T-helper 2 cell treated with Interferon-gamma antibody and Interleukin-4, amounts not matched to agents 100 ng/mL and 5 ng/mL, for 36 hours (primary cell): Measurements from ENCODE around the gene C10orf143. TPM values are rescaled to one million over a fixed set of nuclear protein-coding genes. Genes with fewer than 3 reads are reported as not detected.
"Not testable (repeated sequence)": the region's sequence is repeated elsewhere in the genome, so short reads cannot be mapped to it uniquely, and the experiment has no call there.

Experiments
- intact Hi-C: fragments of 100-400 bp; cut with micrococcal nuclease; formaldehyde crosslinking; loops from one replicate; pipeline ENCODE4 v1.15.1; 2023
- total RNA-seq: library from RNA; stranded (reverse); gene quantifications from 2 replicates; pipeline ENCODE4 v1.2.3, GENCODE V29; 2022

Gene C10orf143
- total RNA-seq, result 3.9 and 4.9 TPM in 2 replicates

DNA sequence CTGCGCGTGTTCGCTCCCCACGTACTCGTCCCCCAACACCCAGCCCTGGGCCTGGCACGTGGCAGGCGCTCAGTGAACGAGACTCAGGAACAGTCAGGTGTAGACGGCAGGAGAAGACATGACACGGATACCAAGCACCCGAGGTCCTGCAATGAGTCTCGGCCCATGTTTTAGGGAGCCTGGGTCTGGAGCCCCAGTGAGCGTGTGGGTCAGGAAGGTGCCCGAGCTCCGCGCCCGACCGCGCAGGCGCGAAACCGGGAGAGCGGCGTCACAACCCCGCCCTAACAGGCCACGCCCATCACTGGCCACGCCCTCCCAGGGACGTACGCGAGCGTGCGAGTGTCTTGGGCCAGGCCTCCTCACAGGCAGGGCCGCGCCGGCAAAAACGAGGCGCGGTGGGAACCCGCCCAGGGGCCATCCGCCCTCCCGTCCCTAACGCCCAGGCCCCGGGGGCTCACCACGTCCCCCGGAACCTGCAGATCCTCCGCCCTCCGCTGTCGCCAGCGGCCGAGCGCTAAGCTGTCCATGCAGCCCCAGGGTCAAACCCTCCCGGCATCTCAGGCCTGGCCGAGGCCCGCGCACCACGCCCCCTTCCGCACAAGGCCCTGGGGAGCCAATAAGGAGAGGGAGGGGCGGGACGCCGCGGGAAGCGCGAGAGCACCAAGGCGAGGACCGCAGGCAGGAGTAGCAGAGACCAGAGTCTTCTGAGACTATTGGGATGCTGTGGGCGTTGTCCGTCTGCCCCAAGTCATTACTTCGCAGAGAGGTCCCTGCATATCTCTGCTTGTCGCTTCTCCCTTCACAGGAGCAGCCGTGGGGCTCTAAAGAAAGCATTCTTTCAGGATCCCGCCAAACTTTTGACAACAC, at the start of gene C10orf143:
C10orf143 (minus strand) TSS at position 585 of the 867 bp plus-strand sequence; CDS start at position 527, 58 bp downstream.
- intact Hi-C loops, result loop anchor here (1.0 to 5.0 kb wide), 9 partner anchors 17 to 1792 kb away; partner anchors contain the start of genes EBF3, GLRX3 and PPP2R2D

DNA sequence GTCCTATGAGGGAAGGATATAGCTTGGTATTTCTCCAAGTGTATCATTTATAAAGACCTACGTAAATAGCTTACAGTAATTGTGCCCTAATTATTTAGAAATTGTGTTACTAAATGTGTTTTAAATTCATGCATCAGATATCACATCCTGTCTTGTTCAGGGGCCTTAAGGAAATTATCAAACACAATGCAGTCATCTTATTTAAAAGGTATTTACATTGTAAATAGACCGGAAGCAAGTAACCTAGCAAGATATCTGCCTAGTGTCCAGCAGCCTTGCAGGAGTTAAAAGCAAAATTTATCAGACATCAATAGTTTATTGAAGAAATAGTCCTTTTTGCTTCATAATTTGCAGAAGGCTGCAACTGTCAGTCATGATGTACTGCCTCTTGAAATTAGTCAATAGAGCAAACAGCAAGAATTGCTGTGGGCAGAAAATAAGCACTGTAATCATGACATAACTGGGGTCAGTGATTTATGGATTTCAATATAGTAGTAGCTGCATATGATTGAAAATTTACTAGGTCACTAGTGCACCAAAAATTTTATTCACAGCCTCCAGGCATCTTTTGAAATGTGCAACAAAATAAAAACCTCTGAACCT, 48.7 kb upstream of the C10orf143 start:
- intact Hi-C loops, result no loop called here

DNA sequence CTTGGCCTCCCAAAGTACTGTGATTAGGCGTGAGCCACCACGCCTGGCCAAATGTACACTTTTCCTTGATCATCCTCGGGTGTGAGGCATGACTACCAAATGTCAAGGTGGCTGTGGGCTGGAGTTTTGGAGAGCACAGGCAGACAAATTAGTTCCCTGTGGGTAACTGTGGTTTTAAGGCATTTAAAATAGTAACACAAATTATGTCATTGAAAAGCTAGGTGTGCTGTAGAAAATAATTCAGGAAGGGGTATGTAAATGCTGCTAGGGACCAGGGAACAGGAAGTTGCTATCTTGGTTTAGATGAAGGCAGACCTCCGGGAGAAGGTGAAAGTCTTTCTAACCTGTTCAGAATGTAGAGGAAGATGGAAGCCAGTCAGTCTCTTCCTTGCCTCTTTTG, 35.4 kb upstream of the C10orf143 start:
- intact Hi-C loops, result no loop called here

DNA sequence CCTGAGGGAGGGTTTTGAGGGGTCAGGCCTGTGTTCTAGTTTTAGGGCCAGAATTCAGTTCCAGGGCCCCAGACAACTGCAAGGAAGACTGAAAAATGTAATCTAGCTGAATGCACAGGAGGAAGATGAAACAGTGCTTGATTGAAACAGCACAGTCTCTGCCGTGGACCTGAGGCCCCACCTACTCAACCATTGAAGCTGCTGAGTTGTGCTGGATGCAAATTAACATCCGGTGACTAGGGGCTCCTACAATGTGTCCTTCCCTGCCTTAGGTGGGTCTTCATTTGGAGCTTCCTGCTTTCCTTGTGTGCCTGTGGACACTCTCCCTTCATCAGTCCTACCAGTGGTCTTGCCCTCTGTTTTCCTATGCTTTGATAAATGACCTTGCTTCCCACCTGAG, 31.2 kb upstream of the C10orf143 start:
- intact Hi-C loops, result no loop called here

DNA sequence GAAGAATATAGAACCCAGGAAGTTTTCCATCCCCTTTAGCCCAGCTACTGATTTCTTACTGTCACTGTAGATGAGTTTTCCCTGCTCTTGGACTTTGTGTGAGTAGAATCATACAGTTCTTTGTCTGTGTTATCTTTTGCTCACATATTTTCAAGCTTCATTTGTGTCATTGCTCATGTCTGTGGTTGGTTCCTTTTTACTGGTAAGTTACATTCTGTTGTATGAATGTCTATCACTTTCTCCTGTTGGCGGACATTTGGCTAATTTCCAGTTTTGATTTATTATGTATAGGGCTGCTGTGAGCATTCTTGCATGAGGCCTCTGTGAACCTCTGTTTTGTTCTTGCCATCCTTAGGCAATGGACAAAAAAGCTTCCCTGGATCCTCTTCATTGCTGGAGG, 30.8 kb upstream of the C10orf143 start:
- intact Hi-C loops, result no loop called here

DNA sequence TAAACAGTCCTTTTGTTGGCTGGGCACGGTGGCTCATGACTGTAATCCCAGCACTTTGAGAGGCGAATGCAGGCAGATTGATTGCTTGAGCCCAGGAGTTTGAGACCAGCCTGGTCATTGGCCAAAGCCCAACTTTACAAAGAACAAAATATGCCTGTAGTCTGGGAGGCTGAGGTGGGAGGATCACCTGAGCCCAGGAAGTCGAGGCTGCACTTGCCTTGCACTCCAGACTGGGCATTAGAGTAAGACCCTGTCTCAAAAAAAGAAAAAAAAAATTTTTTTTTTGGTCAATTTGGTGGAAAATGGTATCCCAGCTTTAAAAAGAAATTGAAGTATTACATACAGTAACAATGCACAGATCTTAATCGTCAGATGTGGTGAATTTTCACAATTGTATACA, 30.4 kb upstream of the C10orf143 start:
- intact Hi-C loops, result no loop called here

DNA sequence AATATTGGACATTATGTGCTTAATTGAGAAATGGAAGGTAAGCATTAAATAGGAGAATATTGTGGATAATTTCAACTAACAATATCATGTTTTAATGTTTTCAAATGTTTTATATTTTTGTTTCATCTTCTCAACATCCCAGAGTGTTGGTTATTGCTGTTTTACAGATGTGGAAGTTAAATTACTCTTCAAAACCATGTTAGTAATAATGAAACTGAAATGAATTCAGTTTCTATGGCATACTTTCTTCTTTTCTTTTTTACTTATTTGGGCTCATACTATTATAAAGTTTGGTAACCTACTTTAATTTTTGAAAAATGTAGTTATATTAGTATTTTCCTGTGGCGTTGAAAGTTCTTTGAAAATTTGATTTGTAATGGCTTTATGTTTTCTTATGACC, 29.8 kb upstream of the C10orf143 start:
- intact Hi-C loops, result loop anchor here (1.0 kb wide), 1 partner anchor 31 kb away; no protein-coding TSS in a partner anchor

DNA sequence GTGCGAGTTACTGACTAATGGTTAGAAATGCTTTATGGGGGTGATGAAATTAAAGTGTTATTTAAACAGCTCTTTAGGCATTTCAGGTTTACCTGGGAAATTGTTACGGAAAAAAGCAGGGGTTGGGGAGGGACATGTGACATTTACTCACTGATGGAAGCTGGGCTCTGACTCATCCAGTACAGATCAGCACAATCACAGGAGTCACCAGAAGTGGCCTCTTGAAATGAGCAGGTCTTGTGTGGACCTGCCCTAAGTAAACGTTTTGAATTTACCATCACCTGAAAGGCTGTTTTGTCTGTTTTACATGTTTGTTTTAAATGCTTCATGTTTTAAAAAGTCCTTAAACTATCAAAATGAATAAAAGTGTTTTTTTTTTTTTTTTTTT, 27.8 kb upstream of the C10orf143 start:
- intact Hi-C loops, result no loop called here

DNA sequence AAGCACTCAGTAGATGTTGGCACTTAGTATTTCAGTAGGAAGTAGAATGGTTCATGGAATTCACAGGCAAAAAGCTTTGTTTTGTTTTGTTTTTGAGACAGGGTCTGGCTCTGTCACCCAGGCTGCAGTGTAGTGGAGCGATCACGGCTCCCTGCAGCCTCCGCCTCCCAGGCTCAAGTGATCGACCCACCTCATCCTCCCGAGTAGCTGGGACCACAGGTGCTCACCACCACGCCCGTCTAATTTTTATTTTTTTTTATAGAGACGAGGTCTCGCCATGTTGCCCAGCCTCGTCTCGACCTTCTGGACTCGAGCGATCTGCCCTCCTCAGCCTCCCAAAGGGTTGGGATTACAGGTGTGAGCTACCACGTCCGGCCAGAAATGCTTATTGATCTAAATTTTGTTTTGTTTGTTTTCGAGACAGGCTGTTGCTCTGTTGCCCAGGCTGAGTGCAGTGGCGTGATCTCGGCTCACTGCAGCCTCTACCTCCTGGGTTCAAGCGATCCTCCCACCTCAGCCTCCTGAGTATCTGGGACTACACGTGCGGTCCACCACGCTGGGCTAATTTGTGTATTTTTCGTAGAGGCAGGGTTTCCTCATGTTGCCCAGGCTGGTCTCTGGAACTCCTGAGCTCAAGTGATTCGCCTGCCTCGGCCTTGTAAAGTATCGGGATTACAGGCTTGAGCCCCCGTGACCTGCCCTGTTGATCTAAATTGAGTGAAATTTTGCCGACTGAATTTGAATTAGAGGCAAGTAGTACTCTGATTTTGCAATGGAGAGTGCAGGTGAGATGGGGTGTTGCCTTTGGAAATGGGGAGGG, 27.2 kb upstream of the C10orf143 start:
- intact Hi-C loops, result loop anchor here (2.0 kb wide), 3 partner anchors 33 to 1103 kb away; no protein-coding TSS in a partner anchor

DNA sequence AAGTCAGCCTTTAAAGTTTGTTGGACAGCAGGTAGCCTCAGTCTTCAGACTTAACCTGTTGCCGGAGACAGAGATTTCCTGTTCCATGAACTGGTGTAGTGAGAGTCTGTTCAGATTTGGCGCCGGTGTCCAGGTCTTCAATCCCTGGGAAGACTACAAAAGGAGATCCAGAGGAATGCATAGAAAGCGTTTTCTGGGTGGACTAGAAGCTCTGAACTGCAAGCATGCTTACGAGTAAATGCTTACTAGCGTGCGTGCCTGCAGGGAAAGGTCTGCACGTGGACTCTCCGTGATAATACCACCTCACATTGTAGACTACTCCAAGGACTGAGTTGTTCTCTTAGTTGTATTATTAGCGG, 26.4 kb upstream of the C10orf143 start:
- intact Hi-C loops, result loop anchor here (2.0 kb wide), 3 partner anchors 34 to 1102 kb away; no protein-coding TSS in a partner anchor

DNA sequence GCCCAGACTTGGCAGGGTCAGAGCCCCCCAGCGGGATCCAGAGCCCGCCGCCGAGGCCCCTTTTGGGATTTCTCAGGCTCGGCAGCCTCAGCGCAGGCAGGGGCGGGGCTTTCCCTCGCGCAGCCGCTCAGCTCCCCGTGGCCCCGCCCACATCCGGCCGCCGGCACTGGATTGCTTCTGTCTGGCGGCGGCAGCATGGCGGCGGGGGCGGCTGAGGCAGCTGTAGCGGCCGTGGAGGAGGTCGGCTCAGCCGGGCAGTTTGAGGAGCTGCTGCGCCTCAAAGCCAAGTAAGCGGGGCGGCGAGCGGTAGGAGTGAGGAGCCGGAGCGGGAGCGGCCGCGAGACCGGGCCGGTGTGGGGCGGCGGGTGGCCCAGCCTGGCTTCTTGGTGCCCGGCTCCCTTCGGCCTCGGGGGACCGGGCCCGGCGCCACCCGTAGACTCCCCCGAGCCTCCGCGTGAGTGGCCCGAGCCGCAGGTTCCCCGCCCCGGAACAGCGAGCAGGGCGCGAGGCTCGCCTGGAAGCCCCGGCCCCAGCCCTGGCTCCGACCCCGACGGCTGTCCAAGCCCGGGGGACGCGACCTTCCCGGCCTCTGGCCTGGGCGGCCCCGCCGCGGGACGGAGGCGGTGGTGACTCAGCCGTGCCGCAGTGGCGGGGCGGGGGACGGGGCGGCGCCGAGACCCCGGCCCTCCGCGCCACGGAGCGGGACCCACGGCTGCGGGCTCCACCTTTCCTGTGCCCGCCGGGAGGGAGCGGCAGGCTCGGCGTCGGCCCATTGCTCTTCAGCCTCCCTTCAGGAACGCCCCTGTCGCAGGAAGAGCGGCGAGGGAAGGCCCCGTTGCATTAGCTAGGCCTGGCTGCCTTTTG, 25.8 kb upstream of the C10orf143 start, which contains the start of gene GLRX3:
GLRX3 (plus strand) TSS at position 166 of the 864 bp plus-strand sequence; CDS start at position 196, 30 bp downstream.
- intact Hi-C loops, result loop anchor here (1.0 to 2.0 kb wide), 4 partner anchors 25 to 1102 kb away; no protein-coding TSS in a partner anchor

DNA sequence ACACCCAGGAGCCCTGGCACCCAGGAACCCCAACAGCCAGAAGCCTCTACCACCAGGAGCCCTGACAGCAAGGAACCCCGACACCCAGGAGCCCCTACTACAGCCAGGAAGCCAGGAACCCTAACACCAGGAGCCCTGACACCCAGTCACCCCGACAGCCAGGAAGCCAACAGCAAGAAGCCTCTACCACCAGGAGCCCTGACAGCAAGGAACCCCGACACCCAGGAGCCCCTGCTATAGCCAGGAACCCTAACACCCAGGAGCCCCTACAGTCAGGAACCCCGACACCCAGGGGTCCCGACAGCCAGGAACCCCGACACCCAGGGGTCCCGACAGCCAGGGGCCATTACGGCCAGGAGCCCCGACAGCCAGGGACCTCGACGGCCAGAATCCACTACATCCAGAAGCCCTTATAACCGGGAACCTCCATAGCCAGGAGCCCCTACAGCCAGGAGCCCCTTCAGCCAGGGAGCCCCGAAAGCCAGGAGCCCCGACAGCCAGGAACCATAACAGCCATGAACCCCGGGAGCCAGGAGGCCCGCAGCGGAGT, 25.1 kb upstream of the C10orf143 start:
- intact Hi-C loops, result loop anchor here (1.0 to 2.0 kb wide), 4 partner anchors 24 to 1101 kb away; no protein-coding TSS in a partner anchor

DNA sequence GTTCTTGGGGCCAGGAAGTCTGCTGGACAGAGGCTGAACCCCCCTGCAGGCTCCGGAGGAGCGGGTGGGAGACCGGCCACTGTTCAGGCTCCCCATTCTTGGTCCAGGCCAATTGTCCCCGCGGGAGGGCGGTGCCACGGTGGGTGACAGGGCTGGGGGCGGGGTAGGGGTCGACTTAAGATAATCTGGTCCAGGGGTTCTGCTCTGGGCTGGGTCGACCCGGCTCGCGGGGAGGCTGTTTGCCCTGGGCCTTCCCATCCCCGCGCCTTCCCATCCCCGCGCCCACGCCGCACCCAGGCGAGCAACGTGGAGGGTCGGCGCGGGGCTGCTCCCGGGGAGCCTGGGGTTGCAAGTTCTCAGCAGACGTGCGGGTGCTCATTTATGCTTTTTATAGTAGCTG, 18.3 kb upstream of the C10orf143 start:
- intact Hi-C loops, result loop anchor here (5.0 kb wide), 2 partner anchors 252 to 1097 kb away; no protein-coding TSS in a partner anchor

DNA sequence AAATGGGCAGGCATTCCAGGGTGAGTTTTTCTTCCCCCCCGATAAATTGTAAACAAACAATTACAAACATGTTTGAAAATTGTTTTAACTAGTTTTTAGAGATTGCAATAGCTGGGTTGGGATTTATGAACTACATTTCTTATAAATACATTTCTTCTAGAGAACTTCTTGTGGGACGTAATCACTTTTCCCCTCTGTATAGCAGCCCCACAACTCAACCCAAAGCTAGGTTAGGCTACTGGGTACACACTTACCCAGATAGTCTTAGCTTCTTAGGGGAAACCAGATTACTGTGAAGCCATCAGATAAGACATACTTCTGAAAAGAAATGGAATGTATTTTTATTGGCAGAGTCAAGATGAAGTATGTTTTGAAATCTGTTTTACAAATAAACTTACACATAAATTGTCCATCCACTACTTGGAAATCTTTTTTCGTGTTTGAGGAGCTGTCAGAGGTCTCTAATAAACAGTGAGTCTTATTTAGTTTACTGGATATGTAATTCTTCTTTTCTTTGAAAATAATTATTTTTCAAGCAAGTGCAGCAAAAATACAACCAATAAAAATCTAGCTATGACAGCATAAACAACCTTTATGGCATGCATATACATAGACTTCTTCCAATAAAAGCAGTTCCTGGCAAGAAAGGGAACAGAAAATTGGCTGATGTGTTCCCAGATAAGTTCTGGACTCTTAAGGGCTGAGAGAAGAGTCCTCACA, 17.6 kb upstream of the C10orf143 start:
- intact Hi-C loops, result loop anchor here (5.0 kb wide), 2 partner anchors 251 to 1096 kb away; no protein-coding TSS in a partner anchor

DNA sequence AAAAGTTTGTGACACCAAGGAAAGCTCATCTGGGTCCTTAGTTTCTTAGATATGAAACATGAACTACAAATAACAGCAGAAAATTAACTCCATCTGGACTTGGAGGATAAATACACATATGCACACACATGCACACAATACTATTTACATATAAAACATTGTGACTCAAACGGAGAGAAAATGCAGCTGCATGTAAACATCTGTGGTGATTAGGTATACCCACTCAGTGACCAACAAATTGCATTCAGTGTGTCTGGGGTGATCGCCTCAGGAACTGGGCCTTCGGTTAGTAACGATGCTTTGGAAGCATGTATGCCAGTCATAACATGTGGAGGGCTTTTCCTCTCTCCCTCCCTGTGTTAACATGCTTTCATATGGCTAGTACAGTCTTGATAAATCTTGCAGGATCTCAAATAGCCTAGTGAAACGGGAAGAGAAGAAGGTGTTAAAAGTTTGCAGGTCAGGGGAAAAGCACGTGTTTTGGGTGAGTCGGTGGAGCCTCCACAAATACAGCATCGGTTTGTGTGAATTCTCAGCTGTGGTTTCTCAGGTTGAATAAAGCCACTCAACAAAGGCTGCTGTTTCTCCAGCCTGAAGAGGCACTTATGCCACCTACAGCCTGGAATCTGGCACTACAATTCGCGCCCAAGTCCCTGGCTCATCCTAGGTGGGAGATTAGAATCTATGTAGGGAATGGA, 16.9 kb upstream of the C10orf143 start:
- intact Hi-C loops, result loop anchor here (1.0 to 5.0 kb wide), 4 partner anchors 16 to 1095 kb away; no protein-coding TSS in a partner anchor

DNA sequence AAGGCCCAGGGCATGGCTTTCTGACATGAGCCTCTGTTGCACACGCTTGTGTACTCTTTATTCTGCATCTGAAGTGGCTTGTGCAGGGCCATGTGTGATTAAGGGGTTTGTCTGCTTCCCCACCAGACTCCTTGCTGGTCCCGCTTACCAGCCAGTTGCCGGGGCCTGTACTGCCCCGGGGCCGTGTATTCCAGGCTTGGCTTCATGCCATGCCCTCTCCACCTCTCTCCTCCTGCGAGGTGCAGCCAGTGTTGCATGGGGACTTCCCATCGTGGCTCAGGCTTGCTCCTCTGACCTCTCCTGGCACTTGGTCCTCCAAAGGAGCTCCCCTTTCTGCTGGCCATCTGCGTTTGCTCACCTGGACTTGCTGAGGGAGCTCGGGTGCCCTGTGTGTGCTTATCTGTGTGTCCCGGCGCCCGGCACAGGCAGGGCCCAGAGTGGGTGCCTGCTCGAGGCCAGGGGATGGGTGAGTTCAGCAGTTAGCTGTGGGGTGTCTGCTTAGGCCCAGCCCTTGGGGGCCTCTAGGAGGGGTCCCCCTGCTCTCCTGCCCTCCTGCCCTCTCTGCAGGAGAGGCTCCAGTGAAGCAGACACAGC, 11.0 kb upstream of the C10orf143 start:
- intact Hi-C loops, result no loop called here

DNA sequence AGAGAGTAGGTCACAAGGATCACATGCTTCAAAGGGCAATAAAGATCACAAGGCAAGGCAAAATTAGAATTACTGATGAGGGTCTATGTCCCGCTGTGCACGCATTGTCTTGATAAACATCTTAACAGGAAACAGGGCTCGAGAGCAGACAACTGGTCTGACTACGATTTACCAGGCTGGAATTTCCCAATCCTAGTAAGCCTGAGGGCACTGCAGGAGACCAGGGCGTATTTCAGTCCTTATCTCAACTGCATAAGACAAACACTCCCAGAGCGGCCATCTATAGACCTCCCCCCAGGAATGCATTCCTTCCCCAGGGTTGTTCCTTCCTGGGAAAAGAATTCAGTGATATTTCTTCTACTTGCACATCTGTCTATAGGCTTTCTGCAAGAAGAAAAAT, 6.9 kb upstream of the C10orf143 start:
- intact Hi-C loops, result not testable (repeated sequence)

DNA sequence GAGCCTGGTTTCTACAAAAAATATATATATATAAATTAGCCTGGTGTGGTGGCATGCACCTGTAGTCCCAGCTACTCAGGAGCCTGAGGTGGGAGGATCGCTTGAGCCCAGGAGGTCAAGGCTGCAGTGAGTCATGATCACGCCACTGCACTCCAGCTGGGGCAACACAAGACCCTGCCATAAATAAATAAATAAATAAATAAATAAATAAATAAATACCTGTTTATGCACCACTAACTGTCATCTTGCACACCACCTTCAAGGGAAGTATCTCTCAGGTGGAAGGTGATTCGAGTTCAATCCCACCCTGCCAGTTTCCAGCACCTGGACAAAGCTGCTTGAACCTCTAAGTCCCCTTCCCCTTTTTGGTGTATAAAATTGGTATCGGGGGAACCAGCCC, 6.3 kb upstream of the C10orf143 start:
- intact Hi-C loops, result not testable (repeated sequence)
